Brain pericyte (primary cell): ENCODE results near the gene TIMD4.
"Not testable (repeated sequence)": the region's sequence is repeated elsewhere in the genome, so short reads cannot be mapped to it uniquely, and the experiment has no call there.

Experiments used
- DNase-seq: peaks from one replicate; pipeline ENCODE4 v3.0.0-alpha.2; 2012; ENCODE audit warnings: low read depth, low spot score

TIMD4 gene

DNA sequence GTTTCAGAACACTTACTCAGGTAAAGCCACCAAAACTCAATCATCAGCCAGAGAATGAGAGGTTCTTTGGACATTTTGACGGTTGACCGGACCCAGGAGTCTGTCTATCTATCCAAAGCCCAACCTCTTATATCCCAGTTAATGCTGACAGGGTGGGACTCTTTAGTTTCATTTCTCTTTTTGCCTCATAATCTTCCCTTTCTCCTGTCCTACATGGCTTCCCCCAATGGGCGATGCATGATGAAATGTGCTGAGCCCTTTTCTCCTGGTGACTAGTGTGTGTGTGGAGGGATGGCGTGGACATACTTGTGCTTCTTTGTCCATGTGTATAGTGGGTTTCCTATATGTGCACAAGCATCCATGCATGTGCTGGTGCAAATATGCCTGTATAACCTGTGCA is at the start of gene TIMD4:
Gene TIMD4 (minus strand): TSS at position 102 of the 400 bp plus-strand sequence. CDS start 28 bp downstream, at position 74.
- DNase-seq = no peak

DNA sequence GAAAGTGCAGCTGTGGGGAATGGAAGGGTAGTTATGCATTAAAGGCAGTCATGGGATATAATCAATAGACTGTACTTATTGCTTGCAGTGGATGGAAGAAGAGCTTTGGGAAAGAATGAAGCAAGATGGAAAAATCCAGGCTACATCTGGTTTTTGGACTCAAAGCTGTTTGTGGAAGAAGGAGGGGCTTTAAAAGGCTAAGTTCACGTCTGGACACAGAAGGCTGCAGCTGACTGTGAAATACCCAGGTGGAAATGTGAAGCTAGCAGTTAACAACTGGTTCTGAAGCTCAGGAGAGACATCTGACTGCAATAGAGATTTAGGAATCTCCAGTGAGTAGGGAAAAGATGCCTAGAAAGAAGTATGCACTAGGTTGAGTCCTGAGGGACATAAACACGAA is 43.2 kb upstream of the TIMD4 start:
- no peak for DNase-seq

DNA sequence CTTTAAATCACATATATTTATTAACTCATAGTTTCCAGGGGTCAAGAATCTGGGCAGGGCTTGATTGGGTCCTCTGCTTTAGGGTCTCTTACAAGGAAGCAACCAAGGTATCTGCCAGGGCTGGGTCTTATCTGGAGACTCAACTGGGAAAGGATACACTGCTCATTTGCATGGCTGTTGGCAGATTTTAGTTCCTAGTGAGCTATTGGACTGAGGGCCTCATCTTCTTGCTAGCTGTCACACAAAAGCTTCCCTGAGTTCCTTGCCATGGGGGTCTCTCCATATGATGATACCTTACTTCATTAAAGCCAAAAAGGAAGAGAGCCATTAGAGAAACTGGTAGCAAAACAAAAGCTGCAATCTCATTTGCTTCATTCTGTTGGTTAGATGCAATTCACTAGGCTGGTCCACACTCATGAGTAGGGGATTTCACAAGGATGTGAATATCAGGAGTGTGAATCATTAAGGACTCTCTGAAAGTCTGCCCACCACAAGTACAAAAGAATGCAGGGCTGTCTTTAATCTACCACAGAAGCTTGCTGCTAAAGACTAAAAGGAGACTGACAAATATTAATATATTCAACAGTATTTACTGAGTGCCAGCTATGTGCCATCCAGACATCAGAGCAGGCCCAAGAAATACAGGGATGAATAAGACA is 42.0 kb upstream of the TIMD4 start:
- DNase-seq = no peak

GRCh38 chr5:156991714-156992113 is 28.7 kb upstream of the TIMD4 start:
- DNase-seq = no peak

DNA sequence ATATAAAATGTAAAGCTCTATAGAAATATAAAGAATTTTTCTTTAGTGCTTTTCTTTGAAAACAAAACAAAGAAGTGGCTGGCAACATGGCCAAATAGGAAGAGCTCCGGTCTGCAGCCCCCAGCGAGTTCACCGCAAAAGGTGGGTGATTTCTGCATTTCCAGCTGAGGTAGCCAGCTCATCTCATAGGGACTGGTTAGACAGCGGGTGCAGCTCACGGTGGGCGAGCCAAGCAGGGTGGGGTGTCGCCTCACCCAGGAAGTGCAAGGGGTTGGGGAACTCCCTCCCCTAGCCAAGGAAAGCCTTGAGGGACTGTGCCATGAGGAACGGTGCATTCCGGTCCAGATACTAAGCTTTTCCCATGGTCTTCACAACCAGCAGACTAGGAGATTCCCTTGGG is 21.0 kb upstream of the TIMD4 start:
- no peak for DNase-seq

- no peak for DNase-seq
These were observed 18.5 kb upstream of the TIMD4 start for GRCh38 chr5:156981481-156981880.

DNA sequence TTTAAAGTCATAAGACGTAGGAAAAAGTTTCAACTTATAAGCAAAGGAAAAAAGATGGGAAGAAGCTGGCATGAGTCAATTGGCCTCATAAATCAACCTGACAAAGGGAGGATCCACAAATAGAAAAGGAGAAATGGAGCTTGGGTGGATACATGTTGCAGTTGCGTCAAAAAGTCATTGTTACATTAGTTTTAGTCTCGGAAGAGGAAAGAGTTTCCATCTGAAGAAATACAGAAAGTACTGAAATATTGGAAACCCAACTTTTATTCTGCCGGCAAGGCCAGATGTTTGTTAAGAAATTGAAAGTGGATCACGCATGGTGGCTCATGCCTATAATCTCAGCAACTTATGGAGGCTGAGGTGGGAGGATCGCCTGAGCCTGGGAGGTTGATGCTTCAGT is 11.3 kb upstream of the TIMD4 start:
- no peak for DNase-seq

GRCh38 chr5:156971848-156972525 is 9.0 kb upstream of the TIMD4 start:
- DNase-seq = no peak

DNA sequence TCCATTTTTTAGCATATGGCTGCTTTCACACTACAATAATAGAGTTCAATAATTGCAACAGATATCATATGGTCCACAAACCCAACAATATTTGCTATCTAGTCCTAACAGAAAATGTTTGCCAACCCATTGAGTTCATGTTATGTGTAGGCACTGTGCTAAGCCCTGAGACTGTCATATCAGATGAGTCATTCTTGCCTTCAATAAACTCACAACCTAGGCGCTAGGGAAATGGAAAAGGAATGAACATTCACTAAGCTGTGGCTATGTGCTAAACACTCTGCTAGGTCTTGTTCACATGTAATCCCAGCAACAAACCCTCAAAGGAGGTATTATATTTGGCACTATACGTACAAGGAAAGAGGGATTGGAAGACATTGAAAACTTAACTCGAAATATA is 8.4 kb upstream of the TIMD4 start:
- no peak for DNase-seq

GRCh38 chr5:156967386-156967785 is 4.4 kb upstream of the TIMD4 start:
- not testable (repeated sequence) for DNase-seq

- no peak for DNase-seq
These were observed 6.7 kb downstream of the TIMD4 start for GRCh38 chr5:156956321-156956720.

- DNase-seq = no peak
These were observed 11.7 kb downstream of the TIMD4 start for GRCh38 chr5:156951359-156951758.

DNA sequence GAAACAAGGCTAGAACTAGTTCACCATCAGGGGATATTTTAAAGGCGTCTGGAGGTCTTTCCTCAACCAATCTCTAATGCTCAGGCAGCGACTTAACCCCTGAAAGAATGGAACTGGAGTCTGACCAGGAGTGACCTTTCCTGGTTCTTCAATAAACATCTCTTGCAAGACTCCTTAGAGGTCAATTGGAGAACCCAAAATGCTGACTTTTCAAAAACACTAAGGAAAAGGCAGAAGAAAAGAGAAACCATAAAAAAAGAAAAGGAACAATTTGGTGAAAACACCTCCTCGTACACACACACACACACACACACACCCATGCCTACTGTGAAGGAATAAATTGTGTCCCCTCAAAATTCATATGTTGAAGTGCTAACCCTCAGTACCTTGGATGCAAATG is 12.3 kb downstream of the TIMD4 start:
- no peak for DNase-seq

DNA sequence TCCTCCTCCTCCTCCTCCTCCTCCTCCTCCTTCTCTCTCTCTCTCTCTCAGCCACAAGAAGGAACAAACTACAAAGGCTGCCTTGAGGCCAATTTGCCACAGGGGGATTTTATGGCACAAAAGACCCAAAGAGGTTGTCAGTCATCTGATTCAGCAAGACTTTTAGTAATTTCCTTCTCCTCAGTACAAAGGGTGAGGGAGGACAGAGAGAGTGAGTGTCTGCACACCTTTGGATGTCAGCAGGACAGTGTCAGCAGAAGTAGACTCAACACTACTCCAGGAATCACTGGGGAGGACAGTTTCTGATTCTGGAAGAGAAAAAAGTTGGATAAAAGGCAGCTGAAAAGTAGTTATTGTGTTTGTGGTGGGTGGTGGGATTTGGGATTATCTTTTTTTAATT is 13.6 kb downstream of the TIMD4 start:
- DNase-seq = no peak

- DNase-seq = no peak
These were observed 15.1 kb downstream of the TIMD4 start for GRCh38 chr5:156947925-156948324.

- no peak for DNase-seq
These were observed 21.0 kb downstream of the TIMD4 start for GRCh38 chr5:156942064-156942463.

DNA sequence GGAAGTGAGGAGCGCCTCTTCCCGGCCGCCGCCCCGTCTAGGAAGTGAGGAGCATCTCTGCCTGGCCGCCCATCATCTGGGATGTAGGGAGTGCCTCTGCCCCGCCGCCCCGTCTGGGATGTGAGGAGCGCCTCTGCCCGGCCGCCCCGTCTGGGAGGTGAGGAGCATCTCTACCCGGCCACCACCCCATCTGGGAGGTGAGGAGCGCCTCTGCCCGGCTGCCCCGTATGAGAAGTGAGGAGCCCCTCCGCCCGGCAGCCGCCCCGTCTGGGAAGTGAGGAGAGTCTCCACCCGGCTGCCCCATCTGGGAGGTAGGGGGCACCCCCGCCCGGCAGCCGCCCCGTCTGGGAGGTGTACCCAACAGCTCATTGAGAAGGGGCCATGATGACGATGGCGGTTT is 22.6 kb downstream of the TIMD4 start:
- DNase-seq = not testable (repeated sequence)

GRCh38 chr5:156936972-156937371 is 26.1 kb downstream of the TIMD4 start:
- no peak for DNase-seq

GRCh38 chr5:156934450-156935211 is 28.4 kb downstream of the TIMD4 start:
- no peak for DNase-seq

DNA sequence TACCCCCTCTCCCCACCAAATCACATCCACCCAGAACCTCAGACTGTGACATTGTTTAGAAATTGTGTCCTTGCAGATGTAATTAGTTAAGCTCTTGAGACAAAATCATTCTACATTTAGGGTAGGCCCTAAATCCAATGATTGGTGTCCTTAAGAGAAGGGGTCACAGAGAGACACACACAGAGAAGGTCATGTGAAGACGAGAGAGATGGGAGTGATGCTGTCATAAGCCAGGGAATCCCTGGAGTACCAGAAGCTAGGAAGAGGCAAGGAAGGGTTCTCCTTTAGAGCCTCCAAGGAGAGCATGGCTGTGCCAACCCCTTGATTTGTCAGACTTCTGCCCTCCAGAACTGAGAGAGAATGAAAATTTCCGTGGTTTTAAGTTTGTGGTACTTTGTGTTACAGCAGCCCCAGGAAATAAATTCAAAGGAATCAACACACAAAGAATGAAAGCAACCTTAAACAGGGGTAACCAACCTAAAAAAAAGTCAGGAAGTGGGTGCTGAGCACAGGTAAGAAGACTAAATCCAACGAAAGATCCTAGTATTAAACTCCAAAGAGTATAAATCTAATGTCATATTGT is 33.6 kb downstream of the TIMD4 start:
- no peak for DNase-seq

- no peak for DNase-seq
These were observed 35.5 kb downstream of the TIMD4 start for GRCh38 chr5:156927545-156927944.

DNA sequence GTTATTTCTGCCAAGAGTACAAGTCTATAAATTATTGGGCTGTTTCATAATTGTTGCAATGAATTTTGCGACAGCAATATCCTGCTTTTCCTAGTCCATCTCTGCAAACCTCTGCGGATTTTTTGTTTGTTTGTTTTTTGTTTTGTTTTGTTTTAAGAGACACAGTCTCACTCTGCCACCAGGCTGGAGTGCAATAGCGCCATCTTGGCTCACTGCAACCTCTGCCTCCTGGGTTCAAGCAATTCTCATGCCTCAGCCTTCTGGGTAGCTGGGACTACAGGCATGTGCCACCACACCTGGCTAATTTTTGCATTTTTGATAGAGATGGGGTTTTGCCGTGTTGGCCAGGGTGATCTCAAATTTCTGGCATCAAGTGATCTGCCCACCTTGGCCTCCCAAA is 37.3 kb downstream of the TIMD4 start:
- DNase-seq = not testable (repeated sequence)
